Immature natural killer cell (primary cell): Measurements from ENCODE around the gene FBXO22. TPM values are rescaled to one million over a fixed set of nuclear protein-coding genes. Genes with fewer than 3 reads are reported as not detected.
"Not testable (repeated sequence)": the region's sequence is repeated elsewhere in the genome, so short reads cannot be mapped to it uniquely, and the experiment has no call there.

Experiments
- DNase-seq, 3 donors: peaks; one replicate each; pipeline ENCODE4 v3.0.0; 2022; ENCODE audit warnings: mixed read lengths in 1 of 3
- H3K27ac Mint-ChIP-seq, 6 donors: one replicate each; pipeline ENCODE4 v1.8.0; 2020; ENCODE audit warnings: mixed read lengths in 6 of 6, mild to moderate bottlenecking in 5 of 6, inconsistent platforms in 4 of 6, moderate library complexity in 3 of 6
- H3K27me3 Mint-ChIP-seq, 3 donors: one replicate each; pipeline ENCODE4 v1.8.0; 2020 to 2021; ENCODE audit warnings: low read depth in 3 of 3, mild to moderate bottlenecking in 3 of 3, mixed read lengths in 3 of 3, moderate library complexity in 3 of 3, inconsistent platforms in 1 of 3
- H3K36me3 Mint-ChIP-seq, 3 donors: one replicate each; pipeline ENCODE4 v1.8.0; 2020; ENCODE audit warnings: mixed read lengths in 3 of 3, inconsistent platforms in 2 of 3, mild to moderate bottlenecking in 2 of 3
- H3K4me1 Mint-ChIP-seq, 2 donors: one replicate each; pipeline ENCODE4 v1.8.0; 2020; ENCODE audit warnings: inconsistent platforms in 2 of 2, mild to moderate bottlenecking in 2 of 2, mixed read lengths in 2 of 2, moderate library complexity in 1 of 2
- H3K4me3 Mint-ChIP-seq, 5 donors: one replicate each; pipeline ENCODE4 v1.8.0; 2020; ENCODE audit warnings: mild to moderate bottlenecking in 5 of 5, mixed read lengths in 5 of 5, inconsistent platforms in 3 of 5, moderate library complexity in 3 of 5
- H3K9me3 Mint-ChIP-seq, 6 donors: one replicate each; pipeline ENCODE4 v1.8.0; 2020; ENCODE audit warnings: mild to moderate bottlenecking in 6 of 6, mixed read lengths in 6 of 6, inconsistent platforms in 4 of 6, moderate library complexity in 3 of 6
- polyA plus RNA-seq, 3 donors: library from polyadenylated mRNA; unstranded; fragments of 300-500 nt; fragmentation: Illumina TruSeq; gene quantifications; one replicate each; pipeline ENCODE4 v1.2.3, GENCODE V29; 2021

FBXO22 gene
- polyA plus RNA-seq, 3 donors from 2014 or later = 11.5 to 13.8 (median 12.7) TPM

DNA sequence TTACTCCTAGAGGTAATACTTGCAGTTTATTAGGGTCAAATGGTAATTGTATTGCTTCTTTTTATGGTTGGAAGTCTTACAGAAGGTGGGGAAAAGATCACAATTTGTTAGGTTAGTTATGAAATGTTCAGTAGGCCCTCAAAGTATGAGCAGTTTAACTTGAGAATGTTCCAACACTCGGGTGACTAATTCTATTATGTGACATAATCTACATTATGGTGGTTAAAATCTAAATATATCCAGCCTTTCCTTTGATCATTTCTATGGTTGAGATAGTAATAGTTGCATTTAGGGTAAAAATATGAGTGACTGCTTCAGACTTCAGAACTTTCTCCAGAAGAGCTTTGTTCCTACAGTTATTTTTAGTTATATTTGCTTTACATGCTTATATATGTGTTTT is 19.6 kb upstream of the FBXO22 start:
- Mint-ChIP-seq H3K9me3 (no peaks in the 10 kb centered on the region), H3K4me1 (peaks cover 5 to 8% of the 10 kb centered on the region in 2 donors), H3K4me3 (no peak overlapping the region), H3K36me3 (peaks cover 0 to 38% (median 10%) of the 10 kb centered on the region in 3 donors), H3K27ac (peak overlapping the region in 2 of 6 donors; percentile 2 to 50), H3K27me3 (peaks cover 0 to 2% (median 0%) of the 10 kb centered on the region in 3 donors)
- no peak for DNase-seq

DNA sequence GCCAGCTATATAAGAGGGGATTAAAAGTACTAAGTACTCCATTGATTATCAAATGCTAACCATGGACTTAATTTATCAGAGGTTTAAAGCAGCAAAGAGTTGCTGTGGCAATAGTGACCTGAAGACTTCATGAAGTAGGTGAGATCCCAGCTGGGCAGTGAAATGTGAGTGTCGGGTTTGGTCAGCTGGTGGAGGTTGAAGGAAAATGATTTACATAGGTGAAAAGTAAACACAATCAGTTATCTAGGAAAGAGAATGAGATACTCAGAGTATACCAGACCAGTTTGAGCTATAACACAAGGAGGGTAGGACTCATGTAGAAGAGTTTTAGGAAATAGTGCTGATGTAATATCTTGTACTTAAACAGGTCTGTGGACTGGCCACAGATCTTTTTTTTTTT is 16.5 kb upstream of the FBXO22 start:
- Mint-ChIP-seq H3K4me1 (peaks cover 3 to 15% of the 10 kb centered on the region in 2 donors), H3K4me3 (no peak overlapping the region)

DNA sequence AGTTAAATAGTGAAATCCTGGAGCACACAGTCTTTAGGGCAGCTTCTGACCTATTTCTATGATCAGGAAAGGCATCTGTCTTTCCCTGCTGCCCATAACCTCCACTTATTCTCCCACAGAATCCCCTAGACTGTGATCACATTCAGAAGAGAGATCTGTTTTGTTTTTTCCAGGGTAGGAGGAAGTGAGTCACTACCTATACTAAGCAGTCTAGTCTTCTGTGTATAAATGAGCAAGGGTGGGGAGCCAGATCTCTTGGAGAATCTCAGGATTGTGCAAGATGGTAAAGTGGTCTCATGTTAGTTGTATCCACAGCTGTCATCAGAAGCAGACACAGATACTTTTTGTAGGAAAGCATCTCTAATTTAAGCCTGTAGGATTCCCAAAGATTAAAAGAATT is 11.8 kb upstream of the FBXO22 start:
- Mint-ChIP-seq H3K36me3 (peaks cover 4 to 36% (median 12%) of the 10 kb centered on the region in 3 donors), H3K9me3 (no peaks in the 10 kb centered on the region), H3K27ac (no peak overlapping the region), H3K27me3 (peaks cover 0 to 5% (median 2%) of the 10 kb centered on the region in 3 donors), H3K4me3 (no peak overlapping the region), H3K4me1 (peaks cover 3 to 14% of the 10 kb centered on the region in 2 donors)
- no peak for DNase-seq

More for the DNA sequence above, 16.5 kb upstream of the FBXO22 start:
- Mint-ChIP-seq H3K27me3 (peaks cover 0 to 2% (median 0%) of the 10 kb centered on the region in 3 donors), H3K36me3 (peaks cover 1 to 35% (median 11%) of the 10 kb centered on the region in 3 donors), H3K9me3 (no peaks in the 10 kb centered on the region), H3K27ac (peak overlapping the region in 1 of 6 donors; percentile 22)
- DNase-seq = no peak

DNA sequence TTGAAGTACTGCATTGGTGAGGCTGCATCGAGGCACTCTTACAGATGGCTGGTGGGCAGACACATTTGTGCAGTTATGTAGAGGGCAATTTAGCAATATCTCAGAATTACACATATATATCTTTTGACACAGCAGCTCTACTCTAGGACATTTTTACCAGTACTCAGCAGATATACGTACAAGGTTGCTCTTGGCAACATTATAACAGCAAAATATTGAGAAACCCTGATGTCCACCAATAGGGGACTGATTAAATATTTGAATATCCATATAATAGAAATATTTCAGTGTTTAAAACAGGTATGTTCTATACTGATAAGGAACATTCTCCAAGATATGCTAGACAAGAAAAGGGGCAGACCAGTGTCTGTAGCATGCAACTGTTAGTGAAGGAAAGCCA is 7.9 kb upstream of the FBXO22 start:
- Mint-ChIP-seq H3K36me3 (peaks cover 4 to 21% (median 10%) of the 10 kb centered on the region in 3 donors), H3K4me1 (peaks cover 0 to 2% of the 10 kb centered on the region in 2 donors), H3K4me3 (no peak overlapping the region), H3K9me3 (no peaks in the 10 kb centered on the region), H3K27ac (peak overlapping the region in 2 of 6 donors; percentile 55 to 60), H3K27me3 (peaks cover 0 to 5% (median 2%) of the 10 kb centered on the region in 3 donors)
- no peak for DNase-seq

DNA sequence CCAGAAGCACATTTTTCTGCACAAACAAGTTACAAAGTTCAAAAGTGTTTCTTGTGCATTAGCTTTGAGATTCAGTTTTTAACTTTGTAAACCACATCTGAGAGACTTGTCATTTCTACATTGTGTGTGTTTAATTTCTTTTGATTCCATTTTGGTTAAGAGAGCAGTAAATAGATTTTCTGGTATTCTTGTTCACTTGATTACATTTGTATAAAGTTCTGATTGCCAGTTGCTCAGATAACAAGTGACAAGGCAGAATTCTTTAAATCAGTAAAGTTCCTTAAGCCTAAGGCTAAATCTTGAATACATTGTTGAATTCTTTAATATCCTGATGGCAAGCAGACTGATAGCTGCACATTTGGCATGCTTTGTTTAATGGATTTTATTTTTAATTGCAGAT is 3.1 kb upstream of the FBXO22 start:
- no peak overlapping the region for H3K27ac Mint-ChIP-seq
- peaks cover 23 to 31% of the 10 kb centered on the region in 2 donors for H3K4me1 Mint-ChIP-seq
- H3K4me3 Mint-ChIP-seq = no peak overlapping the region
- DNase-seq = no peak
- H3K27me3 Mint-ChIP-seq = peaks cover 4 to 13% (median 7%) of the 10 kb centered on the region in 3 donors
- H3K9me3 Mint-ChIP-seq = peaks cover 0 to 1% (median 0%) of the 10 kb centered on the region in 6 donors
- peaks cover 3 to 11% (median 3%) of the 10 kb centered on the region in 3 donors for H3K36me3 Mint-ChIP-seq

DNA sequence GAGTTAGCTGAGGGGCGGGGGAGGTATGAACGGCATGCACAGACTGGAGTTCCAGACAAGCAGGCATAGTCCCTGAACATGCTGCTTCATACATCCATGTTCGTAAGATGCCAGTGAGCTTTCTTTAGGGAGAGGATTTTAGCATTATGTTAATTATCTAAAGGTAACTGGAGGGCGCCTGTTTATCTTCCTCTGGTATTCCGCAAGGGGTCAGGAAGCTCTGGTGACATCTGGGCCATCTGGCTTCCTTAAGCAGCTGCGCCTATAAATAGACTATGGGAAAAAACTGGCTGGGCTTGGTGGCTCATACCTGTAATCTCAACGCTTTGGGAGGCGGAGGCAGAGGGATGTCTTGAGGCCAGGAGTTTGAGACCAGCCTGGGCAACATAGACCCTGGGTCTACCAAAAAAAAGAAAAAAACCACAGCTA is 1.5 kb upstream of the FBXO22 start:
- DNase-seq = no peak
- Mint-ChIP-seq H3K36me3 (peaks cover 0 to 11% (median 3%) of the 10 kb centered on the region in 3 donors), H3K4me1 (peaks cover 27 to 43% of the 10 kb centered on the region in 2 donors), H3K27me3 (peaks cover 4 to 13% (median 7%) of the 10 kb centered on the region in 3 donors), H3K4me3 (peak overlapping the region; percentile 53 to 98 (median 97)), H3K9me3 (peaks cover 0 to 1% (median 0%) of the 10 kb centered on the region in 6 donors), H3K27ac (peak overlapping the region in 4 of 6 donors; percentile 16 to 81 (median 57))

DNA sequence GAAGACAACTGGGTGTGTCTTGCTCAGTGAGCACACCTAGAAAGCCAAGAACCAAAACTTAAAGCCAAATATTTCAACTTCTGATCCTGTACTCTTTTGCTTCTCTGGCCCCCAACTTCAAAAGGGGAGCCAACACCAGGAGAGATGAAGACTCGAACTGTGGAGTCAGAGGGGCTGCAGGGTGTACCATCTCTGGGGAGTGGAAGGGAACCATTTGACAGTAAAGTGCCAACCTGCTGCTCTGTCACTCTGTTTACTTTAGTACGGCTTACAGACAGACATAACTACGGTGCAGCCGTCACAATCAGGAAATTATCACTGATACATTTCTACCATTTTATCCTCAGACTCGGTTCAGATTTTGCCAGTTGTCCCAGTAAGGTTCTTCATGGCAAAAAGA is 1.6 kb downstream of the FBXO22 start:
- no peak for DNase-seq
- Mint-ChIP-seq H3K36me3 (peaks cover 0 to 16% (median 4%) of the 10 kb centered on the region in 3 donors), H3K4me1 (peaks cover 34 to 58% of the 10 kb centered on the region in 2 donors), H3K27me3 (peaks cover 4 to 13% (median 7%) of the 10 kb centered on the region in 3 donors), H3K9me3 (peaks cover 0 to 1% (median 0%) of the 10 kb centered on the region in 6 donors), H3K27ac (peak overlapping the region in 5 of 6 donors; percentile 23 to 61 (median 38)), H3K4me3 (peak overlapping the region; percentile 79 to 99 (median 98))

DNA sequence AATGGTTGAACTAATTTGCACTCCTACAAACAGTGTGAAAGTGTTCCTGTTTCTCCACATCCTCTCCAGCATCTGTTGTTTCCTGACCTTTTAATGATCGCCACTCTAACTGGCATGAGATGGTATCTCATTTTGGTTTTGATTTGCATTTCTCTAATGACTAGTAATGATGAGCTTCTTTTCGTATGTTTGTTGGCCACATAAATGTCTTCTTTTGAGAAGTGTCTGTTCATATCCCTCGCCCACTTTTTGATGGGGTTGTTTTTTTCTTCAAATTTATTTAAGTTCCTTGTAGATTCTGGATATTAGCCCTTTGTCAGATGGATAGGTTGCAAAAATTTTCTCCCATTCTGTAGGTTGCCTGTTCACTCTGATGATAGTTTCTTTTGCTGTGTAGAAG is 6.7 kb downstream of the FBXO22 start:
- H3K4me1 Mint-ChIP-seq = peaks cover 23 to 53% of the 10 kb centered on the region in 2 donors
- not testable (repeated sequence) for H3K4me3 Mint-ChIP-seq, H3K9me3 Mint-ChIP-seq, DNase-seq, H3K27me3 Mint-ChIP-seq
- H3K36me3 Mint-ChIP-seq = peaks cover 14 to 40% (median 39%) of the 10 kb centered on the region in 3 donors
- H3K27ac Mint-ChIP-seq = peak overlapping the region in 2 of 6 donors; percentile 26 to 40

DNA sequence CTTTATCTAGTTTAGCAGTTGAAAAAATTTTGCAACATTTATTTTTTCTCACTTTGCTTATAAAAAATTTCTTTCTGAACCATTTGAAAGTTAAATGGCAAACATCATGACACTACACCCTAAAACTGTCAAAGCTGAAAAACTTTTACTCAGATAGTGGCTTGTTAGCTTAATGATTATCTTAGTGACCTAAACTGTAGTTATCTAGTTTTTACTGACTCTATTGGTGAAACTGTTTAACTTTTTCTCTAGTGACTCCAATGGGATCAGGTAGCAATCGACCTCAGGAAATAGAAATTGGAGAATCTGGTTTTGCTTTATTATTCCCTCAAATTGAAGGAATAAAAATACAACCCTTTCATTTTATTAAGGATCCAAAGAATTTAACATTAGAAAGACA is 13.3 kb downstream of the FBXO22 start:
- Mint-ChIP-seq H3K4me1 (peaks cover 4 to 10% of the 10 kb centered on the region in 2 donors), H3K36me3 (peaks cover 22 to 37% (median 31%) of the 10 kb centered on the region in 3 donors), H3K27me3 (peaks cover 0 to 2% (median 0%) of the 10 kb centered on the region in 3 donors), H3K27ac (no peak overlapping the region), H3K4me3 (no peak overlapping the region), H3K9me3 (no peaks in the 10 kb centered on the region)
- no peak for DNase-seq

DNA sequence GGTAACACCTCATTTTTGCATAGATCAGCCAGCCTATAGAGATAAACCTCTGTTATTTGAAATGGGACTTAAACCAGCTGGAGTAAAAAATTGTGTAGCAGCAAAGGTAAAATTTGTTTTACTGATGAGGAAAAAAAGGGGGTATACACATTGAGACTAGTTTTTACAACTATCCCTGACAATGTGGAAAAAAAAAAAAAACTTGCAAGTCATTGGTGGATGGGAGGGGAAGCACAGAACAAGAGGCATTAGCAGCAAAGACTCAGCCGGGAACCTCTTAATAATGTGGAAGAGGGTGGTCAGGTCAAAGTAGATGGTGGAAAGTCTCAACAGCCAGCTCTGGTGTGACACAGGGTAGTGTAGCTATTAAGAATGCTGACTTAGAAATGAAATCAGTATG is 14.5 kb downstream of the FBXO22 start:
- H3K27ac Mint-ChIP-seq = no peak overlapping the region
- H3K27me3 Mint-ChIP-seq = peaks cover 0 to 2% (median 0%) of the 10 kb centered on the region in 3 donors
- peaks cover 14 to 15% of the 10 kb centered on the region in 2 donors for H3K4me1 Mint-ChIP-seq
- H3K36me3 Mint-ChIP-seq = peaks cover 17 to 31% (median 21%) of the 10 kb centered on the region in 3 donors
- DNase-seq = no peak
- H3K9me3 Mint-ChIP-seq = no peaks in the 10 kb centered on the region
- H3K4me3 Mint-ChIP-seq = no peak overlapping the region

DNA sequence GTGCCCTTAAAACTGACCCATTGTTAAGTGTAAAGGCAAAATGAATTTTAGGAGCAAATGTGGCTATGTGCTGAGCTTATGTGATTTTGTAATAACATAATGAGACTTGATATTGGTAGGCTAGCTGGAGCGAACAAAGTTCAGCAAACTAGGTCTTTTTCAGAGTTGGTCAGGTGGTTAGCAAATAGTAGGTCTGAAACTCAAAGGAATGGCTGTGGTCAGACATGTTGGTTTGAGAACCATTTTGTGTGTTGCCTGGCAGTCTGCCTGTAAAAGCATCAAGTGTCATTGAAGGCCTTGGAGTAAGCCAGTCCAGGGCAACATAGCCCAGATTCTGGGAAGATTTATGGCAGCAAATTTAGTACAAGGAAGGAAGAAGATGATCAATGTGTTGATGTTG is 16.4 kb downstream of the FBXO22 start:
- DNase-seq = no peak
- peaks cover 8 to 23% (median 10%) of the 10 kb centered on the region in 3 donors for H3K36me3 Mint-ChIP-seq
- peaks cover 33 to 34% of the 10 kb centered on the region in 2 donors for H3K4me1 Mint-ChIP-seq
- peaks cover 2 to 4% (median 2%) of the 10 kb centered on the region in 3 donors for H3K27me3 Mint-ChIP-seq
- no peaks in the 10 kb centered on the region for H3K9me3 Mint-ChIP-seq
- no peak overlapping the region for H3K4me3 Mint-ChIP-seq
- no peak overlapping the region for H3K27ac Mint-ChIP-seq

DNA sequence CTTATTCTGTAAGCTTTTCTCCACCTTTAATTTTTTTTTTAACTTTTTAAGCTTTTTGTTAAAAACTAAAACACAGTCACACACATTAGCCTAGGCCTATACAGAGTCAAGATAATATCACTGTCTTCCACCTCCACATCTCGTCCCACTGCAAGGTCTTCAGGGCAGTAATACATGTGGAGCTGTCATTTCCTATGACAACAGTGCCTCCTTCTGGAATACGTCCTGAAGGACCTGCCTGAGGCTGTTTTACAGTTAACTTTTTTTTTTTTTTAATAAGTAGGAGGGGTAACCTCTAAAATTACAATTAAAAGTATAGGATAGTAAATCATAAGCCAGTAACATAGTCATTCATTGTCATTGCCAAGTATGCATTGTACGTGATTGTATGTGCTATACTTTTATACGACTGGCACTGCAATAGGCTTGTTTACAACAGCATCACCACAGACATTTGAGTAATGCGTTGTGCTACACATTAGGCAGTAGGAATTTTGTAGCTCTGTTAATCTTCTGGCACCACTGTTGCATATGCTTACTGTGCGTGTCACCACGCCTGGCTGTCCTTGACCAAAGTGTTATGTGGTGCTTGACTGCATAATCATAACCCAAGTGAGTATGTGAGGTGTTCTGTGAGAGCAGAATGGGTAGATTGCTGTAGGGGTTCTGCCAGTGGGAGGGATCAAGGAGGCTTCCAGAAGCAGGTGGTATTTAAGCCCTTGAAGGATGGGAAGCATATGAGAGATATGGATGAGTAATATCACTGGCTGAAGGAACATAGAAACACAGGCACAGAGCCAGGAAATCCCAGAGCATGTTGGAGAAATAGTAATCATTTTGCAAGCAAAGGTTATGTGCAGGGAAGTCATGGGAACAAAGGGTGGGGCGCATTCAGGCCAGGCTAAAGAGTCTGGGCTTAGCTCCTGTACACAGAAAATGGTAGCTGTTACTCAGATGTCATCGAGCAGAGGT is 18.3 kb downstream of the FBXO22 start:
- Mint-ChIP-seq H3K27ac (peak overlapping the region; percentile 2 to 55 (median 38)), H3K36me3 (peaks cover 8 to 31% (median 13%) of the 10 kb centered on the region in 3 donors), H3K27me3 (peaks cover 3 to 4% (median 4%) of the 10 kb centered on the region in 3 donors), H3K4me3 (peak overlapping the region in 2 of 5 donors; percentile 22 to 48), H3K9me3 (no peaks in the 10 kb centered on the region), H3K4me1 (peaks cover 47 to 53% of the 10 kb centered on the region in 2 donors)
- DNase-seq = no peak

DNA sequence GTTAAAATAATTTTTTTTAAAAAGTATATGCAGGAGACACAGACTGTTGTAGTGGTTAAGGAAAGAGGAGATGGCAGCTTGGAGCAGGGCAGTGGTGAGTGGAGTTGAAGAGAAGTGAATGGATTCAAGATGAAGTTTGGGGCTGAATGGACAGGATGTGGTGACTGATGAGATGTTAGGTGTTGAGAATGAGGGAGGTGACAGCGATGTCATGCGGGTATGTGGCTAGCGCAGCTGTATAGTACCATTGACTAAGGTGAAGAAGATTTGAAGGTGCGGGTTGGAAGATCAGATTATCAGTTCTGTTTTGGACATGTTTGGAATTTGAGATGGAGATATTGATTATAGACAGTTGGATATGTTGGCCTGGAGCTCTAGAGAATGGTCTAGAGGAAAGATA is 20.1 kb downstream of the FBXO22 start:
- peaks cover 55 to 70% of the 10 kb centered on the region in 2 donors for H3K4me1 Mint-ChIP-seq
- H3K4me3 Mint-ChIP-seq = peak overlapping the region; percentile 55 to 79 (median 71)
- H3K27ac Mint-ChIP-seq = peak overlapping the region in 5 of 6 donors; percentile 26 to 68 (median 45)
- peak; percentile 53 to 59 (median 54) for DNase-seq
- no peaks in the 10 kb centered on the region for H3K9me3 Mint-ChIP-seq
- H3K27me3 Mint-ChIP-seq = peaks cover 3 to 4% (median 4%) of the 10 kb centered on the region in 3 donors
- H3K36me3 Mint-ChIP-seq = peaks cover 3 to 19% (median 7%) of the 10 kb centered on the region in 3 donors
